ENCODE data around the gene C10orf62. TPM values are rescaled to one million over a fixed set of nuclear protein-coding genes. Genes with fewer than 3 reads are reported as not detected.

The C10orf62 gene
- total and polyA plus RNA-seq, 9 of the 15 experiments (the other 6 are each of a cell fraction or from before 2014, with no cell fraction given): not detected

DNA sequence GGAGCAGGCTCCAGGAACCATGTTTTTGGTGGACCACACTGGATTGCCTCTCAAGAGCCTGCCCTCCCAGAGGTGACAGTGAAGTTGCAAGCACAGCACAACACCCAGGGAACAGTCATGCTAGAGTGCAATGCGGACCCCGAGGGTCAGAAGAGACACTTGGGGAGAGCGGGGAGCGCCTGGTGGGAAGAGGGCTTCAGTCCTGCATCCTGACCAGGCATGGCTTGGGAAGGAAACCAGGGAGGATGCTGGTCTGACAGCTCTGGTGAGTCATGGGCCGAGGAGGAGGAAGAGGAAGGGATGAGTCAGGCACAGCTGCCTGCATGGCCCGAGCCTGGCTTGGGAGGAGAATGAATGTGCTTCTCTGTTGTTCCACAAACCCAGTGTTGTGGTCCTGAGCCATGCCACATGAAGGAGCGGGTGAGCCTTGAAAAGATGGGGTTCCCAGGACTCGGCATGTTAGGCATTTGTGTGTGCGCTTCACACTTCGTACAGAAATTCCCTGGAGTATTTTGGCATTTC lies 46.4 kb upstream of the C10orf62 start:
- Histone ChIP-seq H3K9me3 (replicated peaks; ENCODE audit: control insufficient read depth, insufficient read depth, low read depth, low read length) (no peaks in the 10 kb centered on the region), H4K20me1 (replicated peaks; ENCODE audit: control insufficient read depth, insufficient read depth, low read length) (no peaks in the 10 kb centered on the region), H3K9me1 (ENCODE audit: control insufficient read depth, insufficient read depth, low read length) (no peaks in the 10 kb centered on the region), H3K9ac (ENCODE audit: insufficient read depth in 1 of 2, low read depth in 2 of 2, low read length in 2 of 2) (no peak overlapping the region), H3K27ac (ENCODE audit: extremely low read depth, low read depth, low read length) (peak overlapping the region; percentile 52; the same call in 2 of the 3 replicates), H3K79me2 (ENCODE audit: control insufficient read depth, insufficient read depth, low read length) (no peaks in the 10 kb centered on the region), H3K36me3 (ENCODE audit: control insufficient read depth, insufficient read depth, low read length) (no peaks in the 10 kb centered on the region), H3K27me3 (ENCODE audit: control insufficient read depth in 2 of 2, insufficient read depth in 2 of 2, low read length in 2 of 2) (no peaks in the 10 kb centered on the region), H3K4me1 (replicated peaks in 1 of 2; ENCODE audit: control insufficient read depth in 2 of 2, insufficient read depth in 2 of 2, low read length in 2 of 2) (peaks cover 15 to 21% of the 10 kb centered on the region in 2 experiments; a peak in 4 of 5 replicates), H3K4me3 (no peak overlapping the region), H3K4me2 (ENCODE audit: insufficient read depth, low read length) (0 out of 2 replicates have a peak overlapping the region, but pooled peaks have one; percentile 6), H2AFZ (ENCODE audit: low read depth, low read length) (peak overlapping the region; percentile 43)
- ChIA-PET CTCF (ENCODE audit: low intra/inter-chr PET ratio) (no interaction called here), POLR2A (no interaction called here)
- FAIRE-seq: peak; percentile 91
- WGBS (ENCODE audit: insufficient coverage, low coverage, missing lambda C conversion rate): 5% methylated on average over 4 of the region's 10 CpGs
- intact Hi-C loops (cut with micrococcal nuclease): no loop called here
- in situ Hi-C loops (cut with MboI): no loop called here
- peak; percentile 54 to 68 (median 58) for DNase-seq (ENCODE audit: extremely low read depth in 1 of 4, low spot score in 3 of 4)
- peak; percentile 77 for ATAC-seq
- BruUV-seq (replicated peaks): no TSS peak
- TF ChIP-seq ZNF589 (CRISPR knock-in tag; IDR thresholded peaks at IDR 0.05; ENCODE audit: low read depth) (no peak), MAZ (CRISPR knock-in tag; conservative IDR thresholded peaks at IDR 0.05 in 1 of 2, IDR thresholded peaks at IDR 0.05 in 1 of 2) (0 out of 4 replicates have a peak, but pooled peaks of 1 of the 2 experiments have one; percentile 20), PRDM10 (IDR thresholded peaks at IDR 0.05; ENCODE audit: partially characterized antibody) (no peak), ZNF551 (CRISPR knock-in tag; IDR thresholded peaks at IDR 0.05) (no peak), ZNF695 (CRISPR knock-in tag; IDR thresholded peaks at IDR 0.05) (no peak), ILF3 (IDR thresholded peaks at IDR 0.05; ENCODE audit: borderline replicate concordance) (no peak), CBFA2T3 (IDR thresholded peaks at IDR 0.05) (peak; percentile 37), ZNF318 (IDR thresholded peaks at IDR 0.05; ENCODE audit: borderline replicate concordance in 1 of 2, low read depth in 1 of 2) (0 out of 4 replicates have a peak, but pooled peaks of 1 of the 2 experiments have one; percentile 32), SRF (CRISPR knock-in tag; IDR thresholded peaks at IDR 0.05) (no peak; a peak in 1 of 4 replicates)

Measured in K562 (cell line).